ENCODE measurements around the gene CRYGB. TPM values are rescaled to one million over a fixed set of nuclear protein-coding genes. Genes with fewer than 3 reads are reported as not detected.

The CRYGB gene, protein sequence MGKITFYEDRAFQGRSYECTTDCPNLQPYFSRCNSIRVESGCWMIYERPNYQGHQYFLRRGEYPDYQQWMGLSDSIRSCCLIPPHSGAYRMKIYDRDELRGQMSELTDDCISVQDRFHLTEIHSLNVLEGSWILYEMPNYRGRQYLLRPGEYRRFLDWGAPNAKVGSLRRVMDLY
- not detected in 2 replicates for total RNA-seq

DNA sequence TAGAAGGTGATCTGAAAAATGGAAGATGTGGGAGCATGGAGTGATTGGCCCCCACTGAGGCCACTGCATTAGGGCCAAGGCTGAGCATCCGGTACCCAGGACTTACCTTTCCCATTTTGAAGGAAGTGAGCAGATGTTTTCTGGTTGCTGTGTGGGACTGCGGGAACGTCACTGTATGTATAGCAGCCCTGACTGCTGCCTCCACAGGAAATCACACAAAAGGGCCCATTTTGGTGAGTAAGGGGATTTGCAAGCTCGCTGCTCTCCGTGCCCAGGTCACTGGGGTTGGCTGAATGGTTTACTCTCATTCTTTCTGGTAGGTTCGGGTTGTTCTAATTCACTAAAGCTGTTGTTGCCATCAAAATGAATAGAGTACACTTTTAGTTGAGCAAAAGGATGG is at the start of gene CRYGB:
CRYGB (minus strand) TSS at position 153 of the 400 bp plus-strand sequence; CDS start at position 115, 38 bp downstream.

DNA sequence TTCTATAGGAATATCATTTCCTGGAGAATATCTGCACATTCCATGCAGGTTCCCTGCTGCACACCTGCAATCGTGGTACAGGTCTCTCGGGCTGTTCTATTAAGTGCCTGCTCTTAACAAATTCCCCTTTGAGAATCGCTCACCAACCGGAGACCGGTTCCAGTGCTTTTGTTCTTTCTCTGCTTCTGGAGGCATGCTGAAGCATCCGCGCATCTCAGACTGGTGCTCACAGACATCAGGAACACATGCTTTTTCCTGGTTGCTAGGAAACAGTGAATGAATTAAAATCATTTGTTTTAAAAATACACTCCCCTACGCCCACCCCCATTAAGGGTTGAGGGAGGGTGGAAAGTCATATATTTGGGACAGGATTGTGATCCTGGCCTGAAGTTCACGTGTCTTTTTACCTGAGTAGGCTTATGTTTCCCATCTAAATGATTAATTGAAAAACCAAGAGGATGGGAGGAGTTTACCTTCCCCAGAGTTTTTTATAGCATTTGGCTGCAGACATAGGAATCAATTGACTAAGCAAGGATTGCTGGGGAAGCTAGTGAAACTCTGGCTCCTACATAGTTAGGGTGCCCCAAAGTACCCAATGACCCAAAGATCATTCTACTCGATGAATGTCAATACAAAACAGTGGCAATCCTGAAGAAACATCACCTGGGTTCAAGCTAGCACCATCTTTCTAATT is 44.0 kb upstream of the CRYGB start, which contains the start of gene C2orf80:
C2orf80 (minus strand) TSS at position 221 of the 694 bp plus-strand sequence. CDS start 3,044 bp downstream, outside the sequence.

DNA sequence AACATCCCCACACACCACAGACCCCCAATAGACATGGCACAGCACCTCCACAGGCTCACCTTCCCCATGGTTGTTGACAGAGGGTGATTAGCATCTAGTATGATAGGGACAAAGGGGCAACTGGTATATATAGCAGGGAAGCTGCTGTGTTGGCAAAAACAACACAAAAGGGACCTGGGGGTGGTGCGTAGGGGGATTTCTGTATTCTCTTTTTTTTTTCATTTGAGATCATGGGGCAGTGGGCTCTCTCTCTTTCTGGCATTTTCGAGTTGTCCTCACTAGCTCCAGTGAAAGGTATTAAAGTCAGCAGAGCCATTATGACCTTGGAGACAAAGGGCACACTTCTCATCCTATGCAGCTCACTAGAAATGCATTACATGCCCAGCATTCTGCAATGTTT is 17.5 kb upstream of the CRYGB start, which contains the start of gene CRYGA:
CRYGA (minus strand) TSS at position 101 of the 400 bp plus-strand sequence; CDS start at position 68, 33 bp downstream.

DNA sequence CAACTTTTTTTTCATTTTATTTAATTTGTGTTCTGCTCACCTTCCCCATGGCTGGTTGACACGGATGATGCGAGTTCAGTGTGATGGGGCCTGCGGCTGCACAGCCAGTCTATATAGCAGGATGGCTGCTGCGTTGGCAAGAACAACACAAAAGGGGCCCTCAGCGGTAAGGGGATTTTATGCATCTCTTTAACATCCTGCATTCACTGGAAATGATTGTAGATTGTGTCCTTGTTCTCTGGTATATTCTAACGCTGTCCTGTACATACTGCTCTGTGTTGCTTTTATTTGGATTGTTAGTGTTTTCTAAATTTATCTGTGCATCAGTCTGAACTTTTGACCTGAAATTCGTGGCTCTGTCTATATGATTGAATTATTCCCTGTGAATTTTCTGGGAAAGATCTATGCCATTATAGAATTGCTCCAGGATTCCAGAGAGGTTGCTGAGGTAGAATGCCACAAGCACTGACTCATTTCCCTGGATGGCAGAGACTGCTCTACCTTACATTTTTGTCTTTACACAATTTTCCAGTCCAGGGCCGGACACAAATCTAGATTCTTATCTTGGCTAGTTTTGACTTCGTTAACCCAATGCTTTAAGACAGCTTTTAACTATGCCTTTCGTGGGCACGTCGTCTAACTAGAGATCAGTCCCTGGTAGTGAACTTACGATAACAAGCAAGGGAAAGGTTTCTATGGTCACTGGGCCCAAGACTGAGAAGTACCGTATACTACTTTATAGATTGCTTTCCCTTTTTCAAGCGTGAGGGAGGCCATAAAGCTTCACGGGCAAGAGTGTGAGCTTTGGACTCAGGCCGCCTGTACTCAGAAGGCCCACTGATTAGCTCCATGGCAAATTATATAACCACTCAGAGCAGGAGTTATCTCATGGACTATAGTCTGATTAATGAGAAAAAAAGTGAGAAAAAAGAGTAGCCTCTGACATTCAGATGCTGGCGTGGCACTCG is 15.9 kb downstream of the CRYGB start, which contains the start of gene CRYGC:
CRYGC (minus strand) TSS at position 85 of the 968 bp plus-strand sequence; CDS start at position 49, 36 bp downstream.

DNA sequence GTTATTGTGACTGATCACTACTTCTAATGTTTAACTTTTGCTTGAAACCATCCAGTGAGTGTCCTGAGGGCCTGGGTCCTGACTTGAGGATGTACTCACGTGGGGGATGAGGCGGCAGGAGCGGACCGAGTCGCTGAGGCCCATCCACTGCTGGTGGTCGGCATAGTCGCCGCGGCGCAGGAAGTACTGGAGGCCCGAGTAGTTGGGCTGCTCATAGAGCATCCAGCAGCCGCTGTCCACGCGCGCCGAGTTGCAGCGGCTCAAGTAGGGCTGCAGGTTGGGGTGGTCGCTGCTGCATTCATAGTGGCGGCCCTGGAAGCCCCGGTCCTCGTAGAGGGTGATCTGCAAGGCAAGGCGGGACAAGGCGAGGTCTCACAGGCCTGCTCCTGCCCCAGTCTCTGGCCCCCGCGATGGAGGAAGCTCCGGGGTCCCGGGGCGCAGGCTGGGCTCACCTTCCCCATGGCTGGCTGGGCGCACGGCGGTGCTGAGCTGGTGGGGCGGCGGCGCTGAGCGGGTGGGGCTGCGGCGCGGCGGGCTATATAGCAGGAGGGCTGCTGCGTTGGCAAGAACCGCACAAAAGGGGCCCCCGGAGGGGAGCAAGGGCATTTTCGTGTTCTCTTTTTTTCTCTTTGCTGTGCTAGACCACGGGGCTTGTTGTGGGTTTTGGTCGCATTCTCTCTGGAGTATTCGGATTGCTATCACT is 21.8 kb downstream of the CRYGB start, which contains the start of gene CRYGD:
CRYGD (minus strand) TSS at position 512 of the 703 bp plus-strand sequence; CDS start at position 461, 51 bp downstream.

Other genes with a start within 250 kb of the CRYGB start
- gene PLEKHM3, start 120.6 kb downstream of the CRYGB start, total RNA-seq, result 14.9 and 16.7 TPM in 2 replicates
- not detected in 2 replicates for gene CRYGD, start 21.6 kb downstream of the CRYGB start, total RNA-seq
- not detected in 2 replicates for gene CRYGC, start 16.3 kb downstream of the CRYGB start, total RNA-seq
- gene CRYGA, start 17.4 kb upstream of the CRYGB start, total RNA-seq, result not detected in 2 replicates
- not detected in 2 replicates for gene C2orf80, start 43.9 kb upstream of the CRYGB start, total RNA-seq
- 146 and 218 TPM in 2 replicates for gene IDH1, start 108.9 kb upstream of the CRYGB start, total RNA-seq
- gene PIKFYVE, start 120.1 kb upstream of the CRYGB start, total RNA-seq, result 35.5 and 41.3 TPM in 2 replicates